ENCODE measurements around the gene GIGYF2.

DNA sequence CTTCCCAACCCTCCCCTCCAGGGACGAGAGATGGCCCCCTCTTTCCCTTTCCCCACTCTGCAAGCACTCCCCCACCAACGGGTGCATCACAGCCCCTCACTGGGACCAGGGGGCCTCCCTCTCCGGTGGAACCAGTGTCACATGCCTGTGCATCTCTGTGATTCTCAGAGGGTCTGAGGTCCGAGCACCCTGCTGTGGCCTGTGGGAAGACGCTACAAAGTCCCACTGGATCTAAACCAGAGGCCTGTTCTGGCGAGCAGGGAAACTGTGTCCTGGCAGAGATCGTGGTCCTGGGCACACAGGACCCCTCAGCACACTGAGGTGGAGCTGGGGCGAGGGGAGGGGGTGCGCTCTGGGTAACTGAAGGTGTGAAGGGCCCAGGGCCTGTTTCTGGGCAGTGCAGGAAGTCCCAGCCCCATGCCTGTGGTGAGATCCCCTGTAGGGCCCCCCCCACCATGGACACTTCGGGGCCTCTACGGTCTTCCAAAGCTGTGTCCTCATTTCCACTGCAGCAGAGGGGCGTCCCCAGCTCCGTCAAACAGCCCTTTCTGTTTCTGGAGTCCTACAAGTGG, 180.9 kb downstream of the GIGYF2 start:
- TF ChIP-seq ZNF8 (CRISPR knock-in tag; IDR thresholded peaks at IDR 0.05) (no peak), ZNF565 (CRISPR knock-in tag; conservative IDR thresholded peaks at IDR 0.05; ENCODE audit: low read depth) (no peak), ISL1 (CRISPR knock-in tag; IDR thresholded peaks at IDR 0.05) (no peak), ZNF70 (CRISPR knock-in tag; IDR thresholded peaks at IDR 0.05) (no peak), TCF4 (CRISPR knock-in tag; IDR thresholded peaks at IDR 0.05; ENCODE audit: borderline replicate concordance) (no peak)
- TF ChIP-seq, protein P1, sequence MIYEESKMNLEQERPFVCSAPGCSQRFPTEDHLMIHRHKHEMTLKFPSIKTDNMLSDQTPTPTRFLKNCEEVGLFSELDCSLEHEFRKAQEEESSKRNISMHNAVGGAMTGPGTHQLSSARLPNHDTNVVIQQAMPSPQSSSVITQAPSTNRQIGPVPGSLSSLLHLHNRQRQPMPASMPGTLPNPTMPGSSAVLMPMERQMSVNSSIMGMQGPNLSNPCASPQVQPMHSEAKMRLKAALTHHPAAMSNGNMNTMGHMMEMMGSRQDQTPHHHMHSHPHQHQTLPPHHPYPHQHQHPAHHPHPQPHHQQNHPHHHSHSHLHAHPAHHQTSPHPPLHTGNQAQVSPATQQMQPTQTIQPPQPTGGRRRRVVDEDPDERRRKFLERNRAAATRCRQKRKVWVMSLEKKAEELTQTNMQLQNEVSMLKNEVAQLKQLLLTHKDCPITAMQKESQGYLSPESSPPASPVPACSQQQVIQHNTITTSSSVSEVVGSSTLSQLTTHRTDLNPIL (CRISPR knock-in tag; IDR thresholded peaks at IDR 0.05; ENCODE audit: low read depth), result no peak
- TF ChIP-seq, protein P2, sequence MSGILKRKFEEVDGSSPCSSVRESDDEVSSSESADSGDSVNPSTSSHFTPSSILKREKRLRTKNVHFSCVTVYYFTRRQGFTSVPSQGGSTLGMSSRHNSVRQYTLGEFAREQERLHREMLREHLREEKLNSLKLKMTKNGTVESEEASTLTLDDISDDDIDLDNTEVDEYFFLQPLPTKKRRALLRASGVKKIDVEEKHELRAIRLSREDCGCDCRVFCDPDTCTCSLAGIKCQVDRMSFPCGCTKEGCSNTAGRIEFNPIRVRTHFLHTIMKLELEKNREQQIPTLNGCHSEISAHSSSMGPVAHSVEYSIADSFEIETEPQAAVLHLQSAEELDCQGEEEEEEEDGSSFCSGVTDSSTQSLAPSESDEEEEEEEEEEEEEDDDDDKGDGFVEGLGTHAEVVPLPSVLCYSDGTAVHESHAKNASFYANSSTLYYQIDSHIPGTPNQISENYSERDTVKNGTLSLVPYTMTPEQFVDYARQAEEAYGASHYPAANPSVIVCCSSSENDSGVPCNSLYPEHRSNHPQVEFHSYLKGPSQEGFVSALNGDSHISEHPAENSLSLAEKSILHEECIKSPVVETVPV (CRISPR knock-in tag; IDR thresholded peaks at IDR 0.05), result no peak
- TF ChIP-seq, protein P3, sequence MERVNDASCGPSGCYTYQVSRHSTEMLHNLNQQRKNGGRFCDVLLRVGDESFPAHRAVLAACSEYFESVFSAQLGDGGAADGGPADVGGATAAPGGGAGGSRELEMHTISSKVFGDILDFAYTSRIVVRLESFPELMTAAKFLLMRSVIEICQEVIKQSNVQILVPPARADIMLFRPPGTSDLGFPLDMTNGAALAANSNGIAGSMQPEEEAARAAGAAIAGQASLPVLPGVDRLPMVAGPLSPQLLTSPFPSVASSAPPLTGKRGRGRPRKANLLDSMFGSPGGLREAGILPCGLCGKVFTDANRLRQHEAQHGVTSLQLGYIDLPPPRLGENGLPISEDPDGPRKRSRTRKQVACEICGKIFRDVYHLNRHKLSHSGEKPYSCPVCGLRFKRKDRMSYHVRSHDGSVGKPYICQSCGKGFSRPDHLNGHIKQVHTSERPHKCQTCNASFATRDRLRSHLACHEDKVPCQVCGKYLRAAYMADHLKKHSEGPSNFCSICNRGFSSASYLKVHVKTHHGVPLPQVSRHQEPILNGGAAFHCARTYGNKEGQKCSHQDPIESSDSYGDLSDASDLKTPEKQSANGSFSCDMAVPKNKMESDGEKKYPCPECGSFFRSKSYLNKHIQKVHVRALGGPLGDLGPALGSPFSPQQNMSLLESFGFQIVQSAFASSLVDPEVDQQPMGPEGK (CRISPR knock-in tag; IDR thresholded peaks at IDR 0.05; ENCODE audit: borderline replicate concordance), result no peak

All from SK-N-SH treated with all-trans-retinoic acid at 6 μM for 48 hours (cell line).